ENCODE measurements around the gene RABGEF1. TPM values are rescaled to one million over a fixed set of nuclear protein-coding genes. Genes with fewer than 3 reads are reported as not detected.
"Not testable (repeated sequence)": the region's sequence is repeated elsewhere in the genome, so short reads cannot be mapped to it uniquely, and the experiment has no call there.

Gene RABGEF1
- total RNA-seq, 4 donors from 2014 or later, result 34.3 to 45.4 (median 37.1) TPM

- intact Hi-C loops (cut with DNase I), result no loop called here
- H3K27me3 ChIP-seq, result no peaks in the 10 kb centered on the region
- peaks cover 11 to 87% (median 55%) of the 10 kb centered on the region in 4 donors for H3K36me3 ChIP-seq
- DNase-seq (ENCODE audit: extremely low spot score), result no peak
- H3K4me3 ChIP-seq, result no peak overlapping the region
- no peak overlapping the region for H3K27ac ChIP-seq (replicated peaks in 1 of 4)
- no peaks in the 10 kb centered on the region for H3K9me3 ChIP-seq
- H3K4me1 ChIP-seq, result peaks cover 0 to 4% (median 0%) of the 10 kb centered on the region in 4 donors
- TF ChIP-seq CTCF (IDR thresholded peaks at IDR 0.05) (no peak), POLR2AphosphoS5 (IDR thresholded peaks at IDR 0.05) (no peak), EP300 (IDR thresholded peaks at IDR 0.05) (no peak), POLR2A (IDR thresholded peaks at IDR 0.05; ENCODE audit: low read depth) (no peak)
- WGBS, result 93% methylated on average over 2 of the region's 2 CpGs
Observed at GRCh38 chr7:66776800-66777442, 36.4 kb downstream of the RABGEF1 start.

- intact Hi-C loops (cut with DNase I), result no loop called here
- 87% methylated on average over 4 of the region's 4 CpGs for WGBS
- DNase-seq (ENCODE audit: extremely low spot score), result no peak
- Histone ChIP-seq H3K36me3 (peaks cover 11 to 92% (median 53%) of the 10 kb centered on the region in 4 donors), H3K4me1 (peaks cover 0 to 4% (median 0%) of the 10 kb centered on the region in 4 donors), H3K9me3 (no peaks in the 10 kb centered on the region), H3K27me3 (no peaks in the 10 kb centered on the region), H3K4me3 (no peak overlapping the region), H3K27ac (replicated peaks in 1 of 4) (no peak overlapping the region)
- TF ChIP-seq CTCF (IDR thresholded peaks at IDR 0.05) (no peak), POLR2AphosphoS5 (IDR thresholded peaks at IDR 0.05) (no peak), POLR2A (IDR thresholded peaks at IDR 0.05; ENCODE audit: low read depth) (no peak), EP300 (IDR thresholded peaks at IDR 0.05) (no peak)
Observed at GRCh38 chr7:66778201-66778600, 37.7 kb downstream of the RABGEF1 start.

- 85% methylated on average over 5 of the region's 5 CpGs for WGBS
- H3K27me3 ChIP-seq, result no peaks in the 10 kb centered on the region
- intact Hi-C loops (cut with DNase I), result no loop called here
- no peak for DNase-seq (ENCODE audit: extremely low spot score)
- H3K9me3 ChIP-seq, result no peaks in the 10 kb centered on the region
- no peak overlapping the region for H3K27ac ChIP-seq (replicated peaks in 1 of 4)
- H3K4me3 ChIP-seq, result no peak overlapping the region
- H3K36me3 ChIP-seq, result peaks cover 8 to 90% (median 45%) of the 10 kb centered on the region in 4 donors
- no peak for TF ChIP-seq POLR2A (IDR thresholded peaks at IDR 0.05; ENCODE audit: low read depth)
- no peak for TF ChIP-seq EP300 (IDR thresholded peaks at IDR 0.05)
- TF ChIP-seq CTCF (IDR thresholded peaks at IDR 0.05), result no peak
- TF ChIP-seq POLR2AphosphoS5 (IDR thresholded peaks at IDR 0.05), result no peak
- peaks cover 0 to 4% (median 0%) of the 10 kb centered on the region in 4 donors for H3K4me1 ChIP-seq
Observed at GRCh38 chr7:66779669-66780409, 39.3 kb downstream of the RABGEF1 start.

GRCh38 chr7:66781408-66782090 lies 41.0 kb downstream of the RABGEF1 start:
- Histone ChIP-seq H3K4me1 (peaks cover 0 to 4% (median 0%) of the 10 kb centered on the region in 4 donors), H3K4me3 (no peak overlapping the region), H3K27ac (replicated peaks in 1 of 4) (no peak overlapping the region), H3K36me3 (peaks cover 13 to 90% (median 42%) of the 10 kb centered on the region in 4 donors), H3K27me3 (no peaks in the 10 kb centered on the region), H3K9me3 (no peaks in the 10 kb centered on the region)
- intact Hi-C loops (cut with DNase I), result no loop called here
- DNase-seq (ENCODE audit: extremely low spot score), result no peak
- WGBS, result 87% methylated on average over 7 of the region's 7 CpGs
- no peak for TF ChIP-seq CTCF (IDR thresholded peaks at IDR 0.05)
- TF ChIP-seq EP300 (IDR thresholded peaks at IDR 0.05), result no peak
- TF ChIP-seq POLR2AphosphoS5 (IDR thresholded peaks at IDR 0.05), result no peak
- no peak for TF ChIP-seq POLR2A (IDR thresholded peaks at IDR 0.05; ENCODE audit: low read depth)

GRCh38 chr7:66782875-66783274 lies 42.3 kb downstream of the RABGEF1 start:
- DNase-seq (ENCODE audit: extremely low spot score); H3K4me1 ChIP-seq; H3K4me3 ChIP-seq; H3K27ac ChIP-seq (replicated peaks in 1 of 4); intact Hi-C loops (cut with DNase I); H3K27me3 ChIP-seq; H3K9me3 ChIP-seq: not testable (repeated sequence)
- 66% methylated on average over 3 of the region's 3 CpGs for WGBS
- peaks cover 13 to 90% (median 41%) of the 10 kb centered on the region in 4 donors for H3K36me3 ChIP-seq

- DNase-seq (ENCODE audit: extremely low spot score); H3K4me1 ChIP-seq; intact Hi-C loops (cut with DNase I); H3K27ac ChIP-seq (replicated peaks in 1 of 4); H3K4me3 ChIP-seq; H3K9me3 ChIP-seq; H3K27me3 ChIP-seq: not testable (repeated sequence)
- 100% methylated on average over 1 of the region's 1 CpG for WGBS
- H3K36me3 ChIP-seq, result peaks cover 9 to 88% (median 45%) of the 10 kb centered on the region in 4 donors
Observed at GRCh38 chr7:66783887-66784595, 43.5 kb downstream of the RABGEF1 start.
